ENCODE data around the gene RND1. TPM values are rescaled to one million over a fixed set of nuclear protein-coding genes. Genes with fewer than 3 reads are reported as not detected.

Gene RND1
- polyA plus RNA-seq, 1 donor from 2014 or later: 1.3 TPM

DNA sequence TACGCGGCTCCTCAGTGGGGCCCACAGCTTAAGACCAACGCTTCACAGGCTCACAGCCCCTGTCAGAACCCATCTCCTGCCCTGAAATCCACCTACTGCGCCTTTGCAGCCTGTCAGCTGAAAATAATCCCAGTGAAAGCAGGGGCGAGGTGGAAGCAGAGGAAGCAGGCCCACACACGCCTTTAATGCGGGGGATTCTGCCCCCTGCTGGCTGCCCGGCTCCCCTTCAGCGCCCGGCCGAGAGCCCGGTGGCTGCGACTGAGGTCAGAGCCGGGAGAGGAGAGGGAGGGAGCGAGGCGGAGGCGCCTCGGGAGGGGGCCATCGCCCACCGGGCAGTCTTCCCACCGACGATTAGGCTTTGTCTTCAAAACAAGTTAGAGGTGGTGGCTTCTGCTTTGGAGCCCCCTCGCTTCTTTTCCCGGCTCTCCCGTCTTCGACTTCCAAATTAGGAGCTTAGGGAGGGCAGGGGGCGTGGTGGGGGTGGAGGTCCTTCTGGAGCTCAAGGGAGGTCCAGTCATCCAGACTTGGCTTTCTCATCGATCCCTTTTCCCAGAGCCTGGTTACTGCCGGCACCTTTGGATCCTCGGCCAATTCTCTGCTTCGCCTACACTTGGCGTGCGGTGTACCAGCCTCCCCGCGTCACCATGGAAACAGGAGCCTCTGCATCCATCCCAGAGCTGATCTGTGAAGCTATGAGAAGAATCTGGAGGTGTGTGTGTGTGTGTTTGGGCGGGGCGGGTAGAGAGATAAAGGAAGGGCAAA lies 25.2 kb upstream of the RND1 start:
- H3K27me3 ChIP-seq (ENCODE audit: insufficient read depth, low read depth, low read length): no peaks in the 10 kb centered on the region
- H3K9me2 ChIP-seq (ENCODE audit: insufficient read depth, low read length): no peaks in the 10 kb centered on the region
- peaks cover 6% of the 10 kb centered on the region for H3F3A ChIP-seq (ENCODE audit: insufficient read depth, low read length, poor library complexity, severe bottlenecking)
- H3K27ac ChIP-seq (ENCODE audit: low read length): peak overlapping the region; percentile 88
- H3K36me3 ChIP-seq (ENCODE audit: insufficient read depth, low read length): no peaks in the 10 kb centered on the region
- H3K4me2 ChIP-seq (ENCODE audit: low read length): peak overlapping the region; percentile 78
- H2AFZ ChIP-seq (ENCODE audit: low read depth, low read length): peak overlapping the region; percentile 27
- no peaks in the 10 kb centered on the region for H4K20me1 ChIP-seq (ENCODE audit: insufficient read depth)
- H3K9ac ChIP-seq (ENCODE audit: low read length): peak overlapping the region; percentile 84
- TF ChIP-seq, protein P1, sequence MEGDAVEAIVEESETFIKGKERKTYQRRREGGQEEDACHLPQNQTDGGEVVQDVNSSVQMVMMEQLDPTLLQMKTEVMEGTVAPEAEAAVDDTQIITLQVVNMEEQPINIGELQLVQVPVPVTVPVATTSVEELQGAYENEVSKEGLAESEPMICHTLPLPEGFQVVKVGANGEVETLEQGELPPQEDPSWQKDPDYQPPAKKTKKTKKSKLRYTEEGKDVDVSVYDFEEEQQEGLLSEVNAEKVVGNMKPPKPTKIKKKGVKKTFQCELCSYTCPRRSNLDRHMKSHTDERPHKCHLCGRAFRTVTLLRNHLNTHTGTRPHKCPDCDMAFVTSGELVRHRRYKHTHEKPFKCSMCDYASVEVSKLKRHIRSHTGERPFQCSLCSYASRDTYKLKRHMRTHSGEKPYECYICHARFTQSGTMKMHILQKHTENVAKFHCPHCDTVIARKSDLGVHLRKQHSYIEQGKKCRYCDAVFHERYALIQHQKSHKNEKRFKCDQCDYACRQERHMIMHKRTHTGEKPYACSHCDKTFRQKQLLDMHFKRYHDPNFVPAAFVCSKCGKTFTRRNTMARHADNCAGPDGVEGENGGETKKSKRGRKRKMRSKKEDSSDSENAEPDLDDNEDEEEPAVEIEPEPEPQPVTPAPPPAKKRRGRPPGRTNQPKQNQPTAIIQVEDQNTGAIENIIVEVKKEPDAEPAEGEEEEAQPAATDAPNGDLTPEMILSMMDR (IDR thresholded peaks at IDR 0.05; ENCODE audit: poor library complexity, severe bottlenecking): peak; percentile 99
- TF ChIP-seq EP300 (conservative IDR thresholded peaks at IDR 0.05; ENCODE audit: poor library complexity, severe bottlenecking): peak; percentile 46
- peak; percentile 72 for TF ChIP-seq POLR2AphosphoS5 (IDR thresholded peaks at IDR 0.05)
- peak; percentile 93 for TF ChIP-seq SMC3 (conservative IDR thresholded peaks at IDR 0.05; ENCODE audit: poor library complexity)
- peak; percentile 79 for TF ChIP-seq TAF1 (IDR thresholded peaks at IDR 0.05; ENCODE audit: low read depth)
- TF ChIP-seq EZH2 (IDR thresholded peaks at IDR 0.05; ENCODE audit: borderline replicate concordance, insufficient read depth, low read length, poor library complexity, severe bottlenecking): no peak
- TF ChIP-seq, protein P2, sequence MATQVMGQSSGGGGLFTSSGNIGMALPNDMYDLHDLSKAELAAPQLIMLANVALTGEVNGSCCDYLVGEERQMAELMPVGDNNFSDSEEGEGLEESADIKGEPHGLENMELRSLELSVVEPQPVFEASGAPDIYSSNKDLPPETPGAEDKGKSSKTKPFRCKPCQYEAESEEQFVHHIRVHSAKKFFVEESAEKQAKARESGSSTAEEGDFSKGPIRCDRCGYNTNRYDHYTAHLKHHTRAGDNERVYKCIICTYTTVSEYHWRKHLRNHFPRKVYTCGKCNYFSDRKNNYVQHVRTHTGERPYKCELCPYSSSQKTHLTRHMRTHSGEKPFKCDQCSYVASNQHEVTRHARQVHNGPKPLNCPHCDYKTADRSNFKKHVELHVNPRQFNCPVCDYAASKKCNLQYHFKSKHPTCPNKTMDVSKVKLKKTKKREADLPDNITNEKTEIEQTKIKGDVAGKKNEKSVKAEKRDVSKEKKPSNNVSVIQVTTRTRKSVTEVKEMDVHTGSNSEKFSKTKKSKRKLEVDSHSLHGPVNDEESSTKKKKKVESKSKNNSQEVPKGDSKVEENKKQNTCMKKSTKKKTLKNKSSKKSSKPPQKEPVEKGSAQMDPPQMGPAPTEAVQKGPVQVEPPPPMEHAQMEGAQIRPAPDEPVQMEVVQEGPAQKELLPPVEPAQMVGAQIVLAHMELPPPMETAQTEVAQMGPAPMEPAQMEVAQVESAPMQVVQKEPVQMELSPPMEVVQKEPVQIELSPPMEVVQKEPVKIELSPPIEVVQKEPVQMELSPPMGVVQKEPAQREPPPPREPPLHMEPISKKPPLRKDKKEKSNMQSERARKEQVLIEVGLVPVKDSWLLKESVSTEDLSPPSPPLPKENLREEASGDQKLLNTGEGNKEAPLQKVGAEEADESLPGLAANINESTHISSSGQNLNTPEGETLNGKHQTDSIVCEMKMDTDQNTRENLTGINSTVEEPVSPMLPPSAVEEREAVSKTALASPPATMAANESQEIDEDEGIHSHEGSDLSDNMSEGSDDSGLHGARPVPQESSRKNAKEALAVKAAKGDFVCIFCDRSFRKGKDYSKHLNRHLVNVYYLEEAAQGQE (IDR thresholded peaks at IDR 0.05; ENCODE audit: borderline replicate concordance): peak; percentile 15
- TF ChIP-seq MXI1 (conservative IDR thresholded peaks at IDR 0.05; ENCODE audit: poor library complexity, severe bottlenecking): peak; percentile 65
- peak; percentile 89 for TF ChIP-seq RAD21 (conservative IDR thresholded peaks at IDR 0.05)
- H3K9me3 ChIP-seq (ENCODE audit: low read length): no peaks in the 10 kb centered on the region
- H3K79me2 ChIP-seq (replicated peaks; ENCODE audit: insufficient read depth, low read length): no peaks in the 10 kb centered on the region
- peak overlapping the region; percentile 77 for H3K4me3 ChIP-seq (ENCODE audit: low read length)

DNA sequence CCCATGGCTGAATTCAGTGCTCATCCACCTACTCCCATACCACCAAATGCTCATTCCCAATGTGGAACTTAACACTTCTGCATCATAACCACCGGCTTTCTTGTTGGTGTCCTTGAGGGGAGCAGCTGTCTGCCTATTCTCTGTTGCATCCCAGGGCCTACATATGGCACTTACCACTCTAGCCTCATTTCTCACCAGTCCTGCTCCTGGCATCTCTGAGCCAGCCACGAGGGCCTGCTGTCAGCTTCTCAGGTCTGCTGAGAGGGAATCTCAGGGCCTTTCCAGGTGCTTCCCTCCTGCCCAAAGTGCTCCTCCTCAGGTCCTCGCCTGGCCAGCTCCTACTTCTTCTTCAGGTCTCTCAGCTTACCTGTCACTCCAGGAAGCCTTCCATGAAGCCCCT lies 24.0 kb upstream of the RND1 start:
- Histone ChIP-seq H3K9ac (ENCODE audit: low read length) (peak overlapping the region; percentile 84), H3K9me2 (ENCODE audit: insufficient read depth, low read length) (no peaks in the 10 kb centered on the region), H3K27ac (ENCODE audit: low read length) (peak overlapping the region; percentile 88), H3K4me3 (ENCODE audit: low read length) (peak overlapping the region; percentile 77), H3K9me3 (ENCODE audit: low read length) (no peaks in the 10 kb centered on the region), H3K36me3 (ENCODE audit: insufficient read depth, low read length) (no peaks in the 10 kb centered on the region), H3K79me2 (replicated peaks; ENCODE audit: insufficient read depth, low read length) (no peaks in the 10 kb centered on the region), H3K4me2 (ENCODE audit: low read length) (peak overlapping the region; percentile 52), H3F3A (ENCODE audit: insufficient read depth, low read length, poor library complexity, severe bottlenecking) (peaks cover 6% of the 10 kb centered on the region), H3K27me3 (ENCODE audit: insufficient read depth, low read depth, low read length) (no peaks in the 10 kb centered on the region), H2AFZ (ENCODE audit: low read depth, low read length) (peak overlapping the region; percentile 27), H4K20me1 (ENCODE audit: insufficient read depth) (no peaks in the 10 kb centered on the region)
- TF ChIP-seq TAF1 (IDR thresholded peaks at IDR 0.05; ENCODE audit: low read depth): no peak
- no peak for TF ChIP-seq RAD21 (conservative IDR thresholded peaks at IDR 0.05)
- TF ChIP-seq, protein P1 (IDR thresholded peaks at IDR 0.05; ENCODE audit: poor library complexity, severe bottlenecking): no peak
- TF ChIP-seq, protein P2 (IDR thresholded peaks at IDR 0.05; ENCODE audit: borderline replicate concordance): no peak
- no peak for TF ChIP-seq MXI1 (conservative IDR thresholded peaks at IDR 0.05; ENCODE audit: poor library complexity, severe bottlenecking)
- TF ChIP-seq POLR2AphosphoS5 (IDR thresholded peaks at IDR 0.05): no peak
- TF ChIP-seq EZH2 (IDR thresholded peaks at IDR 0.05; ENCODE audit: borderline replicate concordance, insufficient read depth, low read length, poor library complexity, severe bottlenecking): no peak
- TF ChIP-seq SMC3 (conservative IDR thresholded peaks at IDR 0.05; ENCODE audit: poor library complexity): no peak
- TF ChIP-seq EP300 (conservative IDR thresholded peaks at IDR 0.05; ENCODE audit: poor library complexity, severe bottlenecking): no peak
